ENCODE data around the gene RNF214. TPM values are rescaled to one million over a fixed set of nuclear protein-coding genes. Genes with fewer than 3 reads are reported as not detected.
"Not testable (repeated sequence)": the region's sequence is repeated elsewhere in the genome, so short reads cannot be mapped to it uniquely, and the experiment has no call there.

RNF214 gene
- total RNA-seq, 1 experiment from 2014 or later, result 10.4 TPM

- no peak for DNase-seq (ENCODE audit: low spot score)
Observed at GRCh38 chr11:117230999-117231841, 1.3 kb upstream of the RNF214 start.

GRCh38 chr11:117231842-117232091 is 704 bp upstream of the RNF214 start, which contains the start of gene PCSK7:
Gene PCSK7 (minus strand): TSS chr11:117232073. CDS start chr11:117229844, 2,229 bp downstream.
- DNase-seq (ENCODE audit: low spot score), result no peak

GRCh38 chr11:117232911-117233409 is 489 bp downstream of the RNF214 start:
- no peak for DNase-seq (ENCODE audit: low spot score)

GRCh38 chr11:117238221-117238620 is 5.8 kb downstream of the RNF214 start:
- no peak for DNase-seq (ENCODE audit: low spot score)

- peak; percentile 89 for DNase-seq (ENCODE audit: low spot score)
Observed at GRCh38 chr11:117239295-117239694, 6.8 kb downstream of the RNF214 start.

DNA sequence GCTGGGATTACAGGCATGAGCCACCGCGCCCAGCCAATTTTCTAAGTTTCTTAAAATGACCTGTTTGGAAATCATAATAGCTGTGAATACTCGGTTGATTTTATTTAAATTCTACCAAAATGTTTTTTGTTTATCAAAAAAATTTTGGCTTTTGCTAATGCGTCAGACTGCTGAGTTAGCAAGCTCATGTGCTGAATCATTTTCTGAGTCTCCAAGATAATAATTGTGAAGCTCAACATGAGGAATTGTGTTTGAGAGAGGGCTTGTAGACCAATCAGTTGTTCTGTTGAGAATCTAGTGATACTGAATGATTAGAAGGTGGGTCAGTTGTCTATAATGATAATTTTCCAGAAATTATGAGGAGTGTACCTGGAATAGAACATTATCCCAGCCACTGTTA is 15.9 kb downstream of the RNF214 start:
- DNase-seq (ENCODE audit: low spot score), result no peak

GRCh38 chr11:117249571-117249970 is 17.1 kb downstream of the RNF214 start:
- no peak for DNase-seq (ENCODE audit: low spot score)

GRCh38 chr11:117251506-117251905 is 19.0 kb downstream of the RNF214 start:
- DNase-seq (ENCODE audit: low spot score), result no peak

- no peak for DNase-seq (ENCODE audit: low spot score)
Observed at GRCh38 chr11:117255966-117256365, 23.5 kb downstream of the RNF214 start.

DNA sequence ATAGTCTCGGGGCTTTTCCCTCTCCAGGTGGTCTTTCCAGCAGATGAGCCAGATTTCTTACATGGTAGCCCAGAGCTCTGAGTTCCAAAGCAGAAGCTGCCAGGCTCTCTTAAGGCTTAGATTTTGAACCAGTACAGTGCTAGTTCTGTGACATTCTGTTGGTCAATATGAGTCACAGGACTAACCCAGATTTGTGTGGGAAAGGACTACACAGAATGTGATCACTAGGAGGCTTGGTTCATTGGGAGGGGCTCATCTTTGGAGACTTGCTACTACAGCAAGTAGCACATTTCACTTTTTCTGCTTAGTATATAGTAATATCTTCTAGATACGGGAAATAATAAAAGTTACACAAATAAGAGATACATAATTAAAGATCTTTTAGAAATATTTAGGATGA is 24.1 kb downstream of the RNF214 start:
- DNase-seq (ENCODE audit: low spot score), result no peak

DNA sequence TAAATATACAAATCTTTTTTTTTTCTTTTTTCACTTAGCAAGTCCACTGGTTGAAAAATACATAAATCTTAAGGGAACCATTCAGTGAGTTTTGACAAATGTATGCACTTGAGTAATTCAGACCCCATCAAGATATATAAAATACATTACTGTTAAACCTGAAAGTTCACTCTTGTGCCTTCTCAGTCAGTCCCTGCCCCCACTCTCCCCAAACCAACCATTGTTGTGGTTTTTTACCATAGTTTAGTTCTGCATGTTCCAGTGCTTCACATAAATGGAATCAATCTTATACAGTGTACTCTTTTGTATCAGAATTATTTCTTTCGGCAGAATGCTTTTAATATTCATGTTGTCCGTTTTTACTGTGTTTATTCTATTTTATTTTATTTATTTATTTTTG is 26.1 kb downstream of the RNF214 start:
- DNase-seq (ENCODE audit: low spot score), result no peak

- DNase-seq (ENCODE audit: low spot score), result peak; percentile 26
Observed at GRCh38 chr11:117259417-117259816, 26.9 kb downstream of the RNF214 start.

- DNase-seq (ENCODE audit: low spot score), result not testable (repeated sequence)
Observed at GRCh38 chr11:117264624-117265323, 32.3 kb downstream of the RNF214 start.

- no peak for DNase-seq (ENCODE audit: low spot score)
Observed at GRCh38 chr11:117265745-117266144, 33.3 kb downstream of the RNF214 start.

DNA sequence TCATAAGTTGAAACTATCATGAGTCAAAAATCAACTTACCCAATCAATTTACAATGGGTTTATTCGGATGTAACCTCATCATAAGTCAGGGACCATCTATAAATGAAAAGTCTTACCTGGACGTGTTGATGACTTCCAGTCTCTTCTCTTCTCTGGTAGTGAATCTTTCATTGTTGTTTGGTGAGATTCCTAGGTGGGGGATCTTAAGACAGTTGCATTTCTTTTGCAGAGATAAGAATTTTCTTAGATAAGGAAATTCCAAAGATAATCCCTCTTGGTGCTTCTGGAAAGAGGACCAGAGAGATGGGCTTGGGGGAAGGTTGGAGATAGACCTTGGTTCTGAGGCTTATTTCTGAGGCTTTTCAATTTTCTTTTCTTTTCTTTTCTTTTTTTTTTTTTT is 37.4 kb downstream of the RNF214 start:
- no peak for DNase-seq (ENCODE audit: low spot score)

- no peak for DNase-seq (ENCODE audit: low spot score)
Observed at GRCh38 chr11:117271208-117271607, 38.7 kb downstream of the RNF214 start.

DNA sequence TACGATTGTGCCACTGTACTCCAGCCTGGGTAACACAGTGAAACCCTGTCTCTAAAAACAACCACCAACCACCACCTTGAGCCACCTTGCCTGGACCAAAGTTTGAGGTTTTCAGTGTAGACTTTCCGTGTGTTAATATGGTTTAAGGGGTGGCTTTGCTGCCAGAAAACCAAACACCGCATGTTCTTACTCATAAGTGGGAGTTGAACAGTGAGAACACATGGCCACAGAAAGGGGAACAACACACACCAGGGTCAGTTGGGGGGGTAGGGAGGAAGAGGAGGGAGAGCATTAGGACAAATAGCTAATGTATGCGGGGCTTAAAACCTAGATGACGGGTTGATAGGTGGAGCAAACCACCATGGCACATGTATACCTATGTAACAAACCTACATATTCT is 39.7 kb downstream of the RNF214 start:
- DNase-seq (ENCODE audit: low spot score), result not testable (repeated sequence)

DNA sequence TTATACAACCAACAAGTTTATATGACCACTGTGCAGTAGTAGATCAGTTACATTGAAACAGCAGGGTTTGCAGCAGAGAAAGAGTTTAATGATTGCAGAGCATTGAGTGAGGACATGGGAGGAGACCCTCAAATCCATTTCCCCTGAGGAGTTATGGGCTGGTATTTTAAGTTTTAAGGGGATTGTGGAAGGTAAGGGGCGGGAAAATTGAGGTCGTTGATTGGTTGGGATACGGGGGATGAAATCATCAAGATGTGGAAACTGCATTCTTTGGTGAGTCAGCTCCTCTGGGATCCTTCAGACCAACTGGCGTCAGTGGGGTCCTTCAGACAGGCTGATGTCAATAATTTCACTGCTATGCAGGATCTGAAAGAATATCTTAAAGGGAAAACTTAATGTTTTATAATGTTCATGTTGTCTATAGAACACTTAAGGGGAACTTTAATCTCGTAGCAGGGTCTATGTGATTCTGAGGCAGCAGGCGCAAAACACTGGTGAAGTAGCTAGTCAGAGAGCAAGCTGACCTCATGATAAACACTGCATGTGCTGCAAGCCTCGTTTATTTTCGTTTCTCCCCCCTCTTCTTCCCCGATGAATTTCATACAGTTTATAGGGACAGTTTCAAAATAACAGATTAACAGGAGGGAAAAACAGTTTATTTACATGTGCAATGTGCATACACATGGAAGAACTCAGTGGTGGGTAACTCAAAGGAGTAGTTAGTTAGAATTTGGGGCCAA is 41.2 kb downstream of the RNF214 start:
- DNase-seq (ENCODE audit: low spot score), result peak; percentile 75

GRCh38 chr11:117278347-117278746 is 45.9 kb downstream of the RNF214 start:
- no peak for DNase-seq (ENCODE audit: low spot score)

- DNase-seq (ENCODE audit: low spot score), result no peak
Observed at GRCh38 chr11:117279711-117280376, 47.4 kb downstream of the RNF214 start.

- peak; percentile 88 for DNase-seq (ENCODE audit: low spot score)
Observed at GRCh38 chr11:117281159-117281558, 48.7 kb downstream of the RNF214 start.

DNA sequence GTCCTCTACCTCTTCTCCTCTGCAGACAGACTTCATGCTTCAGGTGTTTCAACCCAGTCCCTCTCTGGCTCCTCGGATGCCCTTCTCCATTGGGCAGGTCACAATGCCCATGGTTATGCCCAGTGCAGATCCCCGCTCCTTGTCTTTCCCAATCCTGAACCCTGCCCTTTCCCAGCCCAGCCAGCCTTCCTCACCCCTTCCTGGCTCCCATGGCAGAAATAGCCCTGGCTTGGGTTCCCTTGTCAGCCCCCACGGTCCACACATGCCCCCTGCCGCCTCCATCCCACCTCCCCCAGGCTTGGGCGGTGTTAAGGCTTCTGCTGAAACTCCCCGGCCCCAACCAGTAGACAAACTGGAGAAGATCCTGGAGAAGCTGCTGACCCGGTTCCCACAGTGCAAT is 49.4 kb downstream of the RNF214 start:
- no peak for DNase-seq (ENCODE audit: low spot score)

Data from A172 (cell line).